H7 (cell line): ENCODE results near the gene ZSCAN21. TPM values are rescaled to one million over a fixed set of nuclear protein-coding genes. Genes with fewer than 3 reads are reported as not detected.
A peak's percentile ranks its signal among the peaks of the same experiment; 100 is the strongest.

Experiments used
- DNase-seq: peaks from one replicate; pipeline ENCODE4 v3.0.0; 2012
- H3K27me3 ChIP-seq: 2 replicates; pipeline ENCODE4 v1.6.0; 2011; ENCODE audit warnings: mild to moderate bottlenecking, low read length; ENCODE audit not compliant: control insufficient read depth, insufficient read depth
- H3K36me3 ChIP-seq: replicated peaks from 2 replicates; pipeline ENCODE4 v1.5.1; 2011; ENCODE audit warnings: low read length; ENCODE audit not compliant: control insufficient read depth, insufficient read depth
- H3K4me3 ChIP-seq: 2 replicates; pipeline ENCODE4 v1.5.1; 2011; ENCODE audit warnings: low read depth, mild to moderate bottlenecking, control low read depth, low read length, moderate library complexity; ENCODE audit not compliant: insufficient read depth
- total RNA-seq: library from RNA; depleted of rRNA; stranded (reverse); fragments of >200 nt; shearing (Covaris generic); gene quantifications from 2 replicates; pipeline ENCODE4 v1.2.3, GENCODE V29; 2014

The ZSCAN21 gene
- total RNA-seq, 1 experiment from 2014 or later = 27.2 TPM

GRCh38 chr7:100091411-100092181 is 42.0 kb downstream of the ZSCAN21 start:
- no peaks in the 10 kb centered on the region for H3K27me3 ChIP-seq
- H3K36me3 ChIP-seq = peaks cover 50% of the 10 kb centered on the region
- peak; percentile 64 for DNase-seq
- H3K4me3 ChIP-seq = no peak overlapping the region

DNA sequence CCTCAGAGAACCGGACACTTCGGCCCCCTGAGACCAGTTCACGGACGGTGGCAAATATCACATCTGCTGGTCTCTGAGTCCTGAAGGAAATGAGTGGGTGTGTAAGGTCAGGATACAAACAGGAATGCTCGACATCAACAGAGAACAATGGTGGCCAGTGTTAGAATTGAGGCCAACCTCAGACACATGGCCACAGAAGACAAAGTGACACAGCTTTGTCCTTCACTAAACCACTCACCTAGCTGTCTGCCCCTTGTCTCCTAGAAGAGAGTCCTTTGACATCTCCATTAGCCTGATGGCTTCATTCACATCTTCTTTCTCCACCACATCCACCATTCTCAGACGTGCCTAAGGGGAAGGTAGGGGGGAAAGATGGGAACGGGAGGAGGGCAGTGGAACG is 43.5 kb downstream of the ZSCAN21 start:
- Histone ChIP-seq H3K4me3 (no peak overlapping the region), H3K27me3 (no peaks in the 10 kb centered on the region), H3K36me3 (peaks cover 62% of the 10 kb centered on the region)
- peak; percentile 13 for DNase-seq

DNA sequence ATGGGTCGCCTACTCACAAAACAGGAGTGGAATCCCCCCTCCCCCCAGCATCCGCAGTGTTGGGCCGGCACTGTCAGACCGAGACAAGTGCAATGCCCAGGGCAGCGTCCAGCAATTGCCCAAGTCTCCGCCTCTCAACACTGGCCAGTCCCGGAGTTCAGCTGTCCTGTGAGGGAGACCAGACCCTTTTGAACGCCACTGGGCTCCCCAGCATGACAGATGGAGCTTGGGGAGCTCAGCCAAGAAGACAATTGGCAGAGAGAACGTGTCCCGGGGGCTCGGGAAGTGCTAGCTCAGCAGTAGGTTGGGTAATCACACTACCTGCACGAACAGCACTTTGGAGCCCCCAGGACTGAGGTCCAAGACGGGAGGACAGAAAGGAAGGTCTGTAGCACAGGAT is 43.9 kb downstream of the ZSCAN21 start:
- Histone ChIP-seq H3K27me3 (no peaks in the 10 kb centered on the region), H3K36me3 (peaks cover 66% of the 10 kb centered on the region), H3K4me3 (no peak overlapping the region)
- DNase-seq = peak; percentile 26

DNA sequence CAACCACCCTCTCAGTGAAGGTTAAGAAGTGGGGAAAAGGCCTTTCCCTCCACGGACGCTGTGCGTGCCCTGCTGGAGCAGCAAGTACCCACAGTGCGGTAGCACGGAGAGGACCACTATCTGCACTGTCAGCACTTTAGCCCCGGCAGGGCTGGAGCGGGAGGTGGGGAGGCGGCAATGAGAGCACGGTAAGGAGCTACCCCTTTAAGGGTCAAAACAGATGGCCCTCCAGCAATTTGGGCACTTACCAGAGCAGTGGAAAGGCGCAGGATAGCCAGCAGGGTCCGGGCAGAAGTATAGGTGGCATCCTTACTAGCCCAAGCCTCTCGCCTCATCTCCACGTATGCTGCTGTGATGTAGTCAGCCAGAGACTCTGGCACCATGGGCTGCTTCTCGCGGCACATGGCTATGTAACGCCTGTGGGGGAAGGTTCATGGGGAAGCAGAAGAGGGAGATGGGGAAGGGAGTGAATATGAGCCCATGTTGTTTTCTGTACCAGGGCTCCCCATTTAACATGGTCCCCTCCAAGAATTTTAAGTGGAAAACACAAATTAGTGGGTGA is 44.4 kb downstream of the ZSCAN21 start:
- Histone ChIP-seq H3K36me3 (peaks cover 72% of the 10 kb centered on the region), H3K4me3 (no peak overlapping the region), H3K27me3 (no peaks in the 10 kb centered on the region)
- DNase-seq = peak; percentile 21

GRCh38 chr7:100095289-100095688 is 45.7 kb downstream of the ZSCAN21 start:
- Histone ChIP-seq H3K27me3 (no peaks in the 10 kb centered on the region), H3K36me3 (peaks cover 80% of the 10 kb centered on the region), H3K4me3 (no peak overlapping the region)
- DNase-seq = peak; percentile 20

- no peaks in the 10 kb centered on the region for H3K27me3 ChIP-seq
- H3K4me3 ChIP-seq = no peak overlapping the region
- peaks cover 77% of the 10 kb centered on the region for H3K36me3 ChIP-seq
- peak; percentile 23 for DNase-seq
Observed at GRCh38 chr7:100095704-100096103, 46.1 kb downstream of the ZSCAN21 start.

DNA sequence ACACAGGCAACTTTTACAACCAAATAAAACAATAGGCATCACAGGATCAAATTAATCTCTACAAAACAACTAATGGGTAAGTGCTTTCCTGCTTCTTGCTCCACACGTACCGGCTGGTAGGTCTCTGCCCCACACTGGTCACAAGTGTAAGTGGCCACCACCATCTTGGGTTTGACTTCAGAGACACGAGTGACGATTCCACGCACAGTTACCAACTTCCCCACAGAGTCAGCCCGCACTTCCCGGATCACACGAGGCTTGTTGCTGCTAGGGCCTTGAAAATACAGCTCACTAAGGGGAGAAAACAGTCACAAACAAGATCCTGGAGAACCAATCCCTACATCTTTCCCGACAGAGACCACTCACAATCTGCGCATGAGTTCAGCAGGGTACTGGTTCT is 49.3 kb downstream of the ZSCAN21 start:
- Histone ChIP-seq H3K4me3 (no peak overlapping the region), H3K36me3 (peaks cover 52% of the 10 kb centered on the region), H3K27me3 (no peaks in the 10 kb centered on the region)
- DNase-seq = no peak

DNA sequence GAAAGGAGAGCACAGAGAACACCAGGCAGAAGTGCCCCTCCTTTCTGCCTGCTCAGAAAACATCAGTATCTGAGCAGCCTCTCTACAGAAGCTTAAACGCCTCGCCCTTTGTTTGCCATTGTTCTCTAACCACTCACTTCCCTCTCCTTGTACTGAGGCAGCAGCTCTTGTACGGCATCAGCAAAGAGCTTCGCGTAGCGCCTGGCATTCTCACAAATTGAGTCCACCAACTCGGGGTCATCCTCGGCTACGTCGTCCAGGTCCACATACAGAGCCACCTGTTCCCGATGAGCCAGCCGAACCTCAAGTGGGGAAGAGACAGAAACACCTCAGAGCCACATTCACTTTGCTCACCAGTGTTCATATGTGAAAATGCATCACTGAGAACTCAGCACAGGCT is 49.9 kb downstream of the ZSCAN21 start:
- Histone ChIP-seq H3K36me3 (peaks cover 47% of the 10 kb centered on the region), H3K4me3 (peak overlapping the region; percentile 99), H3K27me3 (no peaks in the 10 kb centered on the region)
- peak; percentile 17 for DNase-seq

GRCh38 chr7:100100420-100101015 is 50.9 kb downstream of the ZSCAN21 start:
- Histone ChIP-seq H3K27me3 (no peaks in the 10 kb centered on the region), H3K36me3 (peaks cover 38% of the 10 kb centered on the region), H3K4me3 (peak overlapping the region; percentile 99)
- peak; percentile 98 for DNase-seq

- DNase-seq = peak; percentile 100
- Histone ChIP-seq H3K36me3 (peaks cover 36% of the 10 kb centered on the region), H3K4me3 (peak within 1 kb of the TSS; percentile 99), H3K27me3 (no peaks in the 10 kb centered on the region)
Observed at GRCh38 chr7:100101016-100101862, 51.7 kb downstream of the ZSCAN21 start, which contains the start of the genes AP4M1 and MCM7. Gene AP4M1, plus strand, starts transcription at chr7:100101643. Its CDS starts 72 bp downstream, at chr7:100101715. Gene MCM7, minus strand, starts transcription at chr7:100101397. Its CDS starts 103 bp downstream, at chr7:100101294.

DNA sequence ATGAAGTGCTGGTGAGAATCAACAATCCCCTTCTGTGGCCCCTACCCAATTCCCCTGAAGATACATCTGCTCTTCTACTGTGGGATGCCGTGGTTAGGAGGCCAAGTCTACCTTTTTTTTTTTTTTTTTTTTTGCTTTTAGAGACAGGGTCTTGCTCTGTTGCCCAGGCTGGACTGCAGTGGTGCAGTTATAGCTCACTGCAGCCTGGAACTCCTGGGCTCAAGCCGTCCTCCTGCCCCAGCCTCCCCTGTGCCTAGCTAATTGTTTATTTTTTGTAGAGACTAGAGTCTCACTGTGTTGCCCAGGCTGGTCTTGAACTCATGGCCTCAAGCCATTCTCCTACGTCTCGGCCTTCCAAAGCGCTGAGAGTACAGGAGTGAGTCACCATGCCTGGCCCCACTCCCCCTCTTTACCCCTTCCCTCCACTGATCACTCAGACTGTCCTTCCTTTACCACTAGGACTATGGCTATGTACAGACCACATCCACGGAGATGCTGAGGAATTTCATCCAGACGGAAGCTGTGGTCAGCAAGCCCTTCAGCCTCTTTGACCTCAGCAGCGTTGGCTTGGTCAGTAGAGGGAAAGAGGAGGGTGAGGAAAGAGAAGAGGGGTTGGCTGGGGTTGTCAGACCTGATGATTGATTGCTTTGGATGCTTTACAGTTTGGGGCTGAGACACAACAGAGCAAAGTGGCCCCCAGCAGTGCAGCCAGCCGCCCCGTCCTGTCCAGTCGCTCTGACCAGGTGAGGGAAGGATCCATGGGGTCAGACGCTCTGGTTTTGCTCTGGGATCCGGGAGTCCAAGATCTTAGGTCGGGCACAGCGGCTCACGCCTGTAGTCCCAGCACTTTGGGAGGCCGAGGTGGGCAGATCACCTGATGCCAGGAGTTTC is 53.6 kb downstream of the ZSCAN21 start:
- DNase-seq = no peak
- Histone ChIP-seq H3K4me3 (no peak overlapping the region), H3K36me3 (peaks cover 30% of the 10 kb centered on the region), H3K27me3 (no peaks in the 10 kb centered on the region)

- Histone ChIP-seq H3K4me3 (no peak overlapping the region), H3K36me3 (peaks cover 24% of the 10 kb centered on the region), H3K27me3 (no peaks in the 10 kb centered on the region)
- DNase-seq = no peak
Observed at GRCh38 chr7:100105534-100105933, 56.0 kb downstream of the ZSCAN21 start.

GRCh38 chr7:100106633-100107032 is 57.1 kb downstream of the ZSCAN21 start:
- DNase-seq = peak; percentile 25
- peaks cover 29% of the 10 kb centered on the region for H3K36me3 ChIP-seq
- no peak overlapping the region for H3K4me3 ChIP-seq
- H3K27me3 ChIP-seq = no peaks in the 10 kb centered on the region
